HCT116 (cell line): ENCODE data around the gene KCNJ16. TPM values are rescaled to one million over a fixed set of nuclear protein-coding genes. Genes with fewer than 3 reads are reported as not detected.

Experiments used
- ATAC-seq: fragments of 200-7000 bp; cut with Tn5 transposase; 2 replicates; pipeline ENCODE4 v1.9.1; 2020; ENCODE audit warnings: mild to moderate bottlenecking, moderate library complexity
- BruUV-seq: library from RNA; stranded (reverse); fragments of 400-500 nt; replicated peaks from 2 replicates; lab custom pipeline; 2021; lab: Mats Ljungman, UMichigan
- CTCF ChIA-PET: fragments of 300-600 bp; sonication (Branson Sonifier 250); formaldehyde crosslinking; loops from one replicate; lab custom pipeline; 2021; ENCODE audit warnings: antibody characterized with exemption; lab: Charles Lee
- POLR2A ChIA-PET: fragments of 300-600, 350-600 bp; sonication (Branson Sonifier 250); formaldehyde crosslinking; loops from one replicate; lab custom pipeline; 2021; ENCODE audit warnings: antibody characterized with exemption; lab: Charles Lee
- RAD21 ChIA-PET, 2 experiments: fragments of 300-600 bp; sonication (Branson Sonifier 250); formaldehyde crosslinking; loops; one replicate each; lab custom pipeline; 2023; ENCODE audit warnings: low total read pairs in 2 of 2; ENCODE audit not compliant: uncharacterized antibody in 2 of 2, unreplicated experiment in 2 of 2, low non-redundant PET in 1 of 2; lab: Charles Lee
- DNase-seq: peaks from one replicate; pipeline ENCODE4 v3.0.0-alpha.2; 2010; ENCODE audit warnings: low read depth, low spot score
- H2AFZ ChIP-seq: fragments of 200-600 bp; shearing (Covaris generic), sonication (generic); 2 replicates; pipeline ENCODE4 v1.6.1; 2017; ENCODE audit warnings: low read depth, mixed run types, mixed read lengths, antibody characterized with exemption, low read length; ENCODE audit not compliant: poor library complexity, severe bottlenecking
- H3K27ac ChIP-seq: 2 replicates; pipeline ENCODE4 v1.5.1; 2012; ENCODE audit warnings: low read depth, low read length
- H3K27me3 ChIP-seq: fragments of 200-600 bp; sonication (generic); 2 replicates; pipeline ENCODE4 v1.6.1; 2016; ENCODE audit warnings: mixed run types, low read length, mixed read lengths; ENCODE audit not compliant: insufficient read depth
- H3K36me3 ChIP-seq, 2 experiments: fragments of 200-500 bp in 1 of 2; fragments of 200-600 bp in 1 of 2; sonication (Bioruptor generic) in 1 of 2; sonication (generic) in 1 of 2; 2 replicates each; pipeline versions ENCODE4 v1.5.1 to v1.6.1; 2014 to 2016; ENCODE audit warnings: low read length in 2 of 2, inconsistent platforms in 1 of 2, mixed read lengths in 1 of 2, mixed run types in 1 of 2; ENCODE audit not compliant: insufficient read depth in 2 of 2, control insufficient read depth in 1 of 2
- H3K4me1 ChIP-seq, 2 experiments: fragments of 200-600 bp in 1 of 2; sonication (generic) in 1 of 2; 2 replicates each; pipeline versions ENCODE4 v1.5.1 to v1.6.1; 2012 to 2017; ENCODE audit warnings: low read length in 2 of 2, inconsistent platforms in 1 of 2, mild to moderate bottlenecking in 1 of 2, mixed read lengths in 1 of 2, mixed run types in 1 of 2, moderate library complexity in 1 of 2; ENCODE audit not compliant: insufficient read depth in 2 of 2, control insufficient read depth in 1 of 2
- H3K4me2 ChIP-seq: fragments of 200-600 bp; sonication (generic); 2 replicates; pipeline ENCODE4 v1.6.1; 2017; ENCODE audit warnings: mixed run types, low read length, mixed read lengths
- H3K4me3 ChIP-seq, 2 experiments: fragments of 200-600 bp in 1 of 2; sonication (generic) in 1 of 2; replicated peaks in 1 of 2; 2 replicates each; pipeline ENCODE4 v1.5.1; 2011 to 2016; ENCODE audit warnings: low read length in 2 of 2, control low read depth in 1 of 2, low read depth in 1 of 2, mild to moderate bottlenecking in 1 of 2, mixed read lengths in 1 of 2, mixed run types in 1 of 2
- H3K79me2 ChIP-seq: fragments of 200-600 bp; sonication (generic); 2 replicates; pipeline ENCODE4 v1.6.1; 2017; ENCODE audit warnings: mild to moderate bottlenecking, mixed run types, low read length, moderate library complexity, mixed read lengths; ENCODE audit not compliant: insufficient read depth
- H3K9ac ChIP-seq: fragments of 200-600 bp; sonication (generic); 2 replicates; pipeline ENCODE4 v1.6.1; 2016; ENCODE audit warnings: low read length, mixed read lengths
- H3K9me2 ChIP-seq: fragments of 200-600 bp; sonication (generic), shearing (Covaris generic); 2 replicates; pipeline ENCODE4 v1.6.1; 2017; ENCODE audit warnings: mixed run types, mild to moderate bottlenecking, moderate library complexity; ENCODE audit not compliant: insufficient read depth
- H3K9me3 ChIP-seq, 2 experiments: fragments of 200-500 bp in 1 of 2; fragments of 200-600 bp in 1 of 2; sonication (Bioruptor generic) in 1 of 2; sonication (generic) in 1 of 2; 2 replicates each; pipeline ENCODE4 v1.6.1; 2014 to 2017; ENCODE audit warnings: low read length in 2 of 2, mixed read lengths in 2 of 2, inconsistent platforms in 1 of 2, low read depth in 1 of 2, mild to moderate bottlenecking in 1 of 2, mixed run types in 1 of 2, moderate library complexity in 1 of 2; ENCODE audit not compliant: control insufficient read depth in 1 of 2, insufficient read depth in 1 of 2
- H4K20me1 ChIP-seq: fragments of 200-600 bp; sonication (generic), shearing (Covaris generic); 2 replicates; pipeline ENCODE4 v1.6.1; 2017; ENCODE audit warnings: mixed run types, mild to moderate bottlenecking, moderate library complexity; ENCODE audit not compliant: insufficient read depth
- CBX3 ChIP-seq: IDR thresholded peaks from 2 replicates; pipeline ENCODE4 v1.6.1; 2012; ENCODE audit warnings: low read depth
- EGR1 ChIP-seq: IDR thresholded peaks from 2 replicates; pipeline ENCODE4 v1.6.1; 2012; ENCODE audit warnings: low read depth
- EZH2 ChIP-seq: fragments of 200-600 bp; sonication (generic); IDR thresholded peaks from 2 replicates; pipeline ENCODE4 v1.6.1; 2017; ENCODE audit warnings: antibody characterized with exemption, mixed run types
- EZH2phosphoT487 ChIP-seq: fragments of 200-600 bp; IDR thresholded peaks from 2 replicates; pipeline ENCODE4 v1.6.1; 2018; ENCODE audit warnings: antibody characterized with exemption, borderline replicate concordance
- FOSL1 ChIP-seq: IDR thresholded peaks from 2 replicates; pipeline ENCODE4 v1.6.1; 2012; ENCODE audit warnings: low read depth
- JUND ChIP-seq: IDR thresholded peaks from 2 replicates; pipeline ENCODE4 v1.6.1; 2012
- POLR2A ChIP-seq: IDR thresholded peaks from 2 replicates; pipeline ENCODE4 v1.7.0; 2011; ENCODE audit warnings: borderline replicate concordance; ENCODE audit not compliant: insufficient read depth, insufficient read length; ENCODE audit errors: extremely low read depth
- POLR2AphosphoS5 ChIP-seq: IDR thresholded peaks from 2 replicates; pipeline ENCODE4 v1.6.1; 2011; ENCODE audit warnings: mild to moderate bottlenecking, low read depth, low read length, moderate library complexity
- RAD21 ChIP-seq: IDR thresholded peaks from 2 replicates; pipeline ENCODE4 v1.6.1; 2012; ENCODE audit warnings: low read depth, mild to moderate bottlenecking
- SIN3A ChIP-seq: IDR thresholded peaks from 2 replicates; pipeline ENCODE4 v1.6.1; 2012; ENCODE audit warnings: low read depth
- SP1 ChIP-seq: IDR thresholded peaks from 2 replicates; pipeline ENCODE4 v1.6.1; 2012; ENCODE audit warnings: low read depth
- YY1 ChIP-seq: IDR thresholded peaks from 2 replicates; pipeline ENCODE4 v1.6.1; 2011; ENCODE audit warnings: low read length, low read depth, moderate library complexity, mild to moderate bottlenecking; ENCODE audit not compliant: insufficient replicate concordance; ENCODE audit errors: extremely low read depth
- ZNF274 ChIP-seq: fragments of 200-500 bp; sonication (Bioruptor generic); IDR thresholded peaks from 2 replicates; pipeline ENCODE4 v1.6.1; 2014; ENCODE audit warnings: mild to moderate bottlenecking, low read depth, low read length, inconsistent platforms
- intact Hi-C: fragments of 100-400 bp; cut with micrococcal nuclease; formaldehyde crosslinking; loops from 2 replicates; pipeline ENCODE4 v1.10.0; 2022
- total RNA-seq: library from RNA; stranded (reverse); gene quantifications from one replicate; pipeline ENCODE4 v1.2.1, GENCODE V29; 2021; ENCODE audit not compliant: unreplicated experiment
- TF ChIP-seq, protein P1 (sequence below): IDR thresholded peaks from 2 replicates; pipeline ENCODE4 v1.6.1; 2012
- TF ChIP-seq, protein P2 (sequence below): IDR thresholded peaks from 2 replicates; pipeline ENCODE4 v1.6.1; 2011; ENCODE audit warnings: mild to moderate bottlenecking, low read length, moderate library complexity; ENCODE audit not compliant: insufficient replicate concordance; ENCODE audit errors: extremely low read depth
- TF ChIP-seq, protein P3 (sequence below): IDR thresholded peaks from 2 replicates; pipeline ENCODE4 v1.6.1; 2012
- TF ChIP-seq, protein P4 (sequence below): IDR thresholded peaks from 2 replicates; pipeline ENCODE4 v1.6.1; 2012; ENCODE audit warnings: low read depth

Gene KCNJ16
- total RNA-seq, 1 experiment from 2014 or later, result not detected

DNA sequence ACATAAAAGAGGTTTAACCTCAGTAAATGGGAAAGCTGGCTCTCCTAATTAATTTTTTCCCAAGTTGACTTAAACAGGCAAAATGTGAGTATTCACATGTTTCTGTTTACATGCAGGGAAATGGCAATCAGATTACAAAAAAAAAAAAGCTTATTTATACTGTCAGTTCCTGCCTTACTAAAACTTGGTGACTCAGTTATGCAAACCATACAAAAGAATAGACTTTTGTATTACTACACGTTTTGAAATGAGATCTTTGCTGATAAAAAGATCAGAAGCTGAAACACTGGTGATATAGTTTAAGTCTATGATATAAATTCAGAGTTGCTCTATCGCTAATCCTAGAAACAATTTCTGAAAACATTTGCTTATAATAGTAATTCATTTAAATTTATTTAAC lies 85.0 kb downstream of the KCNJ16 start:
- H3K36me3 ChIP-seq, result no peaks in the 10 kb centered on the region
- H3K9ac ChIP-seq, result no peak overlapping the region
- no peak for ATAC-seq
- peaks cover 8 to 17% of the 10 kb centered on the region in 2 experiments; a peak in 2 of 4 replicates for H3K9me3 ChIP-seq
- H3K4me1 ChIP-seq, result no peaks in the 10 kb centered on the region
- no peak overlapping the region for H3K4me2 ChIP-seq
- H2AFZ ChIP-seq, result no peak overlapping the region
- no peaks in the 10 kb centered on the region for H3K79me2 ChIP-seq
- TF ChIP-seq, protein P1, sequence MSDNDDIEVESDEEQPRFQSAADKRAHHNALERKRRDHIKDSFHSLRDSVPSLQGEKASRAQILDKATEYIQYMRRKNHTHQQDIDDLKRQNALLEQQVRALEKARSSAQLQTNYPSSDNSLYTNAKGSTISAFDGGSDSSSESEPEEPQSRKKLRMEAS, result no peak
- TF ChIP-seq CBX3, result no peak
- TF ChIP-seq SIN3A, result no peak
- TF ChIP-seq, protein P2, sequence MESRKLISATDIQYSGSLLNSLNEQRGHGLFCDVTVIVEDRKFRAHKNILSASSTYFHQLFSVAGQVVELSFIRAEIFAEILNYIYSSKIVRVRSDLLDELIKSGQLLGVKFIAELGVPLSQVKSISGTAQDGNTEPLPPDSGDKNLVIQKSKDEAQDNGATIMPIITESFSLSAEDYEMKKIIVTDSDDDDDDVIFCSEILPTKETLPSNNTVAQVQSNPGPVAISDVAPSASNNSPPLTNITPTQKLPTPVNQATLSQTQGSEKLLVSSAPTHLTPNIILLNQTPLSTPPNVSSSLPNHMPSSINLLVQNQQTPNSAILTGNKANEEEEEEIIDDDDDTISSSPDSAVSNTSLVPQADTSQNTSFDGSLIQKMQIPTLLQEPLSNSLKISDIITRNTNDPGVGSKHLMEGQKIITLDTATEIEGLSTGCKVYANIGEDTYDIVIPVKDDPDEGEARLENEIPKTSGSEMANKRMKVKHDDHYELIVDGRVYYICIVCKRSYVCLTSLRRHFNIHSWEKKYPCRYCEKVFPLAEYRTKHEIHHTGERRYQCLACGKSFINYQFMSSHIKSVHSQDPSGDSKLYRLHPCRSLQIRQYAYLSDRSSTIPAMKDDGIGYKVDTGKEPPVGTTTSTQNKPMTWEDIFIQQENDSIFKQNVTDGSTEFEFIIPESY, result no peak
- no peak for TF ChIP-seq RAD21
- no peak for TF ChIP-seq SP1
- TF ChIP-seq ZNF274, result no peak
- TF ChIP-seq EZH2, result no peak
- H3K27me3 ChIP-seq, result no peaks in the 10 kb centered on the region
- H4K20me1 ChIP-seq, result no peaks in the 10 kb centered on the region
- DNase-seq, result no peak
- no peaks in the 10 kb centered on the region for H3K9me2 ChIP-seq
- H3K27ac ChIP-seq, result no peak overlapping the region
- no TSS peak for BruUV-seq
- RAD21 ChIA-PET, result no interaction called here
- H3K4me3 ChIP-seq, result no peak overlapping the region
- intact Hi-C loops, result no loop called here
- POLR2A ChIA-PET, result no interaction called here
- CTCF ChIA-PET, result no interaction called here

DNA sequence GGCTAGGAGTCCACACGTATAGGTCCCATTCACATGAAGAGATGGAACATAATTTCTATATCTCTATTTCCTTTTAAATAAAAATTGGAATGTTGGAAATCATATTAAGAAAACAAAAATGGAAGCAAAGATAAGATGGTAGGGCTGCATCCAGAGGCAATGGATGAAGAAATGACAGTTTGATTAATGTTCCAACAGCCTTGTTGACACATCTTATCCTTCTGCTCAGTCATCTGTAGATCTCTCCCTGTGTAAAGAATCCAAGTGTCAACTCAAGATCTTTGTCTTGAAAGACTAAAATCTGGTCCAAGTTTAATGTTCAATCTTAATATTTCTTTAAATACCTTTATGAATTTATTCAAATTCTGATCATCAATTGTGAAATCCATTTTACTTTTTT lies 86.5 kb downstream of the KCNJ16 start:
- BruUV-seq, result no TSS peak
- Histone ChIP-seq H3K9ac (no peak overlapping the region), H3K4me1 (no peaks in the 10 kb centered on the region), H3K36me3 (no peaks in the 10 kb centered on the region), H3K79me2 (no peaks in the 10 kb centered on the region), H2AFZ (no peak overlapping the region), H3K27me3 (no peaks in the 10 kb centered on the region), H4K20me1 (no peaks in the 10 kb centered on the region), H3K9me2 (no peaks in the 10 kb centered on the region), H3K4me2 (no peak overlapping the region), H3K9me3 (peaks cover 8 to 20% of the 10 kb centered on the region in 2 experiments; a peak in 2 of 4 replicates), H3K27ac (no peak overlapping the region), H3K4me3 (no peak overlapping the region)
- ATAC-seq (no peak), DNase-seq (no peak)
- ChIA-PET RAD21 (no interaction called here), CTCF (no interaction called here), POLR2A (no interaction called here)
- intact Hi-C loops, result no loop called here
- TF ChIP-seq SIN3A, result no peak
- TF ChIP-seq FOSL1, result no peak
- no peak for TF ChIP-seq JUND
- no peak for TF ChIP-seq RAD21
- TF ChIP-seq, protein P3, sequence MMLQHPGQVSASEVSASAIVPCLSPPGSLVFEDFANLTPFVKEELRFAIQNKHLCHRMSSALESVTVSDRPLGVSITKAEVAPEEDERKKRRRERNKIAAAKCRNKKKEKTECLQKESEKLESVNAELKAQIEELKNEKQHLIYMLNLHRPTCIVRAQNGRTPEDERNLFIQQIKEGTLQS, result no peak
- no peak for TF ChIP-seq POLR2A
- TF ChIP-seq, protein P4, sequence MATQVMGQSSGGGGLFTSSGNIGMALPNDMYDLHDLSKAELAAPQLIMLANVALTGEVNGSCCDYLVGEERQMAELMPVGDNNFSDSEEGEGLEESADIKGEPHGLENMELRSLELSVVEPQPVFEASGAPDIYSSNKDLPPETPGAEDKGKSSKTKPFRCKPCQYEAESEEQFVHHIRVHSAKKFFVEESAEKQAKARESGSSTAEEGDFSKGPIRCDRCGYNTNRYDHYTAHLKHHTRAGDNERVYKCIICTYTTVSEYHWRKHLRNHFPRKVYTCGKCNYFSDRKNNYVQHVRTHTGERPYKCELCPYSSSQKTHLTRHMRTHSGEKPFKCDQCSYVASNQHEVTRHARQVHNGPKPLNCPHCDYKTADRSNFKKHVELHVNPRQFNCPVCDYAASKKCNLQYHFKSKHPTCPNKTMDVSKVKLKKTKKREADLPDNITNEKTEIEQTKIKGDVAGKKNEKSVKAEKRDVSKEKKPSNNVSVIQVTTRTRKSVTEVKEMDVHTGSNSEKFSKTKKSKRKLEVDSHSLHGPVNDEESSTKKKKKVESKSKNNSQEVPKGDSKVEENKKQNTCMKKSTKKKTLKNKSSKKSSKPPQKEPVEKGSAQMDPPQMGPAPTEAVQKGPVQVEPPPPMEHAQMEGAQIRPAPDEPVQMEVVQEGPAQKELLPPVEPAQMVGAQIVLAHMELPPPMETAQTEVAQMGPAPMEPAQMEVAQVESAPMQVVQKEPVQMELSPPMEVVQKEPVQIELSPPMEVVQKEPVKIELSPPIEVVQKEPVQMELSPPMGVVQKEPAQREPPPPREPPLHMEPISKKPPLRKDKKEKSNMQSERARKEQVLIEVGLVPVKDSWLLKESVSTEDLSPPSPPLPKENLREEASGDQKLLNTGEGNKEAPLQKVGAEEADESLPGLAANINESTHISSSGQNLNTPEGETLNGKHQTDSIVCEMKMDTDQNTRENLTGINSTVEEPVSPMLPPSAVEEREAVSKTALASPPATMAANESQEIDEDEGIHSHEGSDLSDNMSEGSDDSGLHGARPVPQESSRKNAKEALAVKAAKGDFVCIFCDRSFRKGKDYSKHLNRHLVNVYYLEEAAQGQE, result no peak
- TF ChIP-seq EGR1, result no peak
- no peak for TF ChIP-seq SP1
- TF ChIP-seq EZH2phosphoT487, result no peak
- TF ChIP-seq POLR2AphosphoS5, result no peak
- TF ChIP-seq YY1, result no peak
